ENCODE data around the gene FBXO42.

The FBXO42 gene

DNA sequence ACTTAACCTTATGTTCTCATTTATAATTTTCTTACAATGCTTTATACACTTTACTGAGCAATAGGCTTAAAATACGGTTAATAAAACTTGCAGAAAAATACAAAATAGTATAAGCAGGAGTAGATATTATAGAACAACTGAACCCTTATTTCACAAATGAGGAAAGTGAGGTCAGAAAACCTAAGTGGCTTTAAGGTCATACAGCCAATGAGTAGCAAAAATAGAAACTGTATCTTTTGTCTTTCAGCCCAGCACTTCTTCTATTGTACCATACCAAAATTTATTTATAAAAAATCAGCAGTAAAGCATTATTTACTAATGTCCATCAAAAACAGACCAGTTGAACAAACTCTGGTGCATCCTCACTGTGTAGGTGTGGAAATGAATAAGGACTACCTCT is 11.6 kb downstream of the FBXO42 start:
- TF ChIP-seq CEBPB (IDR thresholded peaks at IDR 0.05), result no peak
- no peak for TF ChIP-seq ZBTB7A (IDR thresholded peaks at IDR 0.05; ENCODE audit: low read depth)
- TF ChIP-seq, protein P1, sequence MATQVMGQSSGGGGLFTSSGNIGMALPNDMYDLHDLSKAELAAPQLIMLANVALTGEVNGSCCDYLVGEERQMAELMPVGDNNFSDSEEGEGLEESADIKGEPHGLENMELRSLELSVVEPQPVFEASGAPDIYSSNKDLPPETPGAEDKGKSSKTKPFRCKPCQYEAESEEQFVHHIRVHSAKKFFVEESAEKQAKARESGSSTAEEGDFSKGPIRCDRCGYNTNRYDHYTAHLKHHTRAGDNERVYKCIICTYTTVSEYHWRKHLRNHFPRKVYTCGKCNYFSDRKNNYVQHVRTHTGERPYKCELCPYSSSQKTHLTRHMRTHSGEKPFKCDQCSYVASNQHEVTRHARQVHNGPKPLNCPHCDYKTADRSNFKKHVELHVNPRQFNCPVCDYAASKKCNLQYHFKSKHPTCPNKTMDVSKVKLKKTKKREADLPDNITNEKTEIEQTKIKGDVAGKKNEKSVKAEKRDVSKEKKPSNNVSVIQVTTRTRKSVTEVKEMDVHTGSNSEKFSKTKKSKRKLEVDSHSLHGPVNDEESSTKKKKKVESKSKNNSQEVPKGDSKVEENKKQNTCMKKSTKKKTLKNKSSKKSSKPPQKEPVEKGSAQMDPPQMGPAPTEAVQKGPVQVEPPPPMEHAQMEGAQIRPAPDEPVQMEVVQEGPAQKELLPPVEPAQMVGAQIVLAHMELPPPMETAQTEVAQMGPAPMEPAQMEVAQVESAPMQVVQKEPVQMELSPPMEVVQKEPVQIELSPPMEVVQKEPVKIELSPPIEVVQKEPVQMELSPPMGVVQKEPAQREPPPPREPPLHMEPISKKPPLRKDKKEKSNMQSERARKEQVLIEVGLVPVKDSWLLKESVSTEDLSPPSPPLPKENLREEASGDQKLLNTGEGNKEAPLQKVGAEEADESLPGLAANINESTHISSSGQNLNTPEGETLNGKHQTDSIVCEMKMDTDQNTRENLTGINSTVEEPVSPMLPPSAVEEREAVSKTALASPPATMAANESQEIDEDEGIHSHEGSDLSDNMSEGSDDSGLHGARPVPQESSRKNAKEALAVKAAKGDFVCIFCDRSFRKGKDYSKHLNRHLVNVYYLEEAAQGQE (IDR thresholded peaks at IDR 0.05; ENCODE audit: low read depth), result no peak
- no peak for TF ChIP-seq RAD21 (IDR thresholded peaks at IDR 0.05; ENCODE audit: low read depth)
- TF ChIP-seq TCF12 (IDR thresholded peaks at IDR 0.05; ENCODE audit: low read depth), result no peak
- TF ChIP-seq EP300 (IDR thresholded peaks at IDR 0.05; ENCODE audit: borderline replicate concordance), result no peak
- TF ChIP-seq, protein P2, sequence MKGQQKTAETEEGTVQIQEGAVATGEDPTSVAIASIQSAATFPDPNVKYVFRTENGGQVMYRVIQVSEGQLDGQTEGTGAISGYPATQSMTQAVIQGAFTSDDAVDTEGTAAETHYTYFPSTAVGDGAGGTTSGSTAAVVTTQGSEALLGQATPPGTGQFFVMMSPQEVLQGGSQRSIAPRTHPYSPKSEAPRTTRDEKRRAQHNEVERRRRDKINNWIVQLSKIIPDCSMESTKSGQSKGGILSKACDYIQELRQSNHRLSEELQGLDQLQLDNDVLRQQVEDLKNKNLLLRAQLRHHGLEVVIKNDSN (IDR thresholded peaks at IDR 0.05), result no peak
- TF ChIP-seq EGR1 (IDR thresholded peaks at IDR 0.05), result no peak
- TF ChIP-seq NFIC (IDR thresholded peaks at IDR 0.05), result no peak
- TF ChIP-seq MAX (IDR thresholded peaks at IDR 0.05), result no peak
- no peak for TF ChIP-seq CREB1 (IDR thresholded peaks at IDR 0.05; ENCODE audit: low read depth)
- TF ChIP-seq FOXM1 (IDR thresholded peaks at IDR 0.05; ENCODE audit: borderline replicate concordance, low read depth), result no peak
- TF ChIP-seq YY1 (IDR thresholded peaks at IDR 0.05; ENCODE audit: low read depth), result no peak
- TF ChIP-seq TEAD4 (IDR thresholded peaks at IDR 0.05), result no peak
- no peak for TF ChIP-seq TAF1 (IDR thresholded peaks at IDR 0.05; ENCODE audit: low read depth)

GRCh38 chr1:16338961-16339360 is 13.3 kb downstream of the FBXO42 start:
- TF ChIP-seq MAX (IDR thresholded peaks at IDR 0.05), result no peak
- no peak for TF ChIP-seq YY1 (IDR thresholded peaks at IDR 0.05; ENCODE audit: low read depth)
- no peak for TF ChIP-seq ZBTB7A (IDR thresholded peaks at IDR 0.05; ENCODE audit: low read depth)
- TF ChIP-seq CREB1 (IDR thresholded peaks at IDR 0.05; ENCODE audit: low read depth), result no peak
- no peak for TF ChIP-seq EP300 (IDR thresholded peaks at IDR 0.05; ENCODE audit: borderline replicate concordance)
- TF ChIP-seq EGR1 (IDR thresholded peaks at IDR 0.05), result no peak
- no peak for TF ChIP-seq TEAD4 (IDR thresholded peaks at IDR 0.05)
- no peak for TF ChIP-seq NFIC (IDR thresholded peaks at IDR 0.05)
- TF ChIP-seq, protein P1 (IDR thresholded peaks at IDR 0.05; ENCODE audit: low read depth), result no peak
- no peak for TF ChIP-seq RAD21 (IDR thresholded peaks at IDR 0.05; ENCODE audit: low read depth)
- no peak for TF ChIP-seq TAF1 (IDR thresholded peaks at IDR 0.05; ENCODE audit: low read depth)
- TF ChIP-seq, protein P2 (IDR thresholded peaks at IDR 0.05), result no peak
- no peak for TF ChIP-seq TCF12 (IDR thresholded peaks at IDR 0.05; ENCODE audit: low read depth)
- TF ChIP-seq FOXM1 (IDR thresholded peaks at IDR 0.05; ENCODE audit: borderline replicate concordance, low read depth), result no peak
- no peak for TF ChIP-seq CEBPB (IDR thresholded peaks at IDR 0.05)

- TF ChIP-seq ZBTB7A (IDR thresholded peaks at IDR 0.05; ENCODE audit: low read depth) (no peak), FOXM1 (IDR thresholded peaks at IDR 0.05; ENCODE audit: borderline replicate concordance, low read depth) (no peak), TAF1 (IDR thresholded peaks at IDR 0.05; ENCODE audit: low read depth) (no peak), RAD21 (IDR thresholded peaks at IDR 0.05; ENCODE audit: low read depth) (no peak), EGR1 (IDR thresholded peaks at IDR 0.05) (no peak), TEAD4 (IDR thresholded peaks at IDR 0.05) (no peak), YY1 (IDR thresholded peaks at IDR 0.05; ENCODE audit: low read depth) (no peak), NFIC (IDR thresholded peaks at IDR 0.05) (no peak), CEBPB (IDR thresholded peaks at IDR 0.05) (no peak), MAX (IDR thresholded peaks at IDR 0.05) (no peak), EP300 (IDR thresholded peaks at IDR 0.05; ENCODE audit: borderline replicate concordance) (no peak), CREB1 (IDR thresholded peaks at IDR 0.05; ENCODE audit: low read depth) (no peak)
- TF ChIP-seq, protein P2 (IDR thresholded peaks at IDR 0.05), result no peak
- TF ChIP-seq, protein P1 (IDR thresholded peaks at IDR 0.05; ENCODE audit: low read depth), result no peak
Measured at GRCh38 chr1:16334655-16335340, 17.5 kb downstream of the FBXO42 start.

Data from Ishikawa (cell line).